Stimulated activated CD8-positive, alpha-beta memory T cell treated with anti-CD3 and anti-CD28 coated beads, Interleukin-15, amount 100 ng/mL, for 24 hours (primary cell): Measurements from ENCODE around the gene FRMD4A.
"Not testable (repeated sequence)": the region's sequence is repeated elsewhere in the genome, so short reads cannot be mapped to it uniquely, and the experiment has no call there.

Source experiments
- DNase-seq: peaks from one replicate; pipeline ENCODE4 v3.0.0-alpha.2; 2020; ENCODE audit warnings: low read depth

FRMD4A gene

GRCh38 chr10:14093730-14094484 lies 236.8 kb downstream of the FRMD4A start:
- DNase-seq = no peak

DNA sequence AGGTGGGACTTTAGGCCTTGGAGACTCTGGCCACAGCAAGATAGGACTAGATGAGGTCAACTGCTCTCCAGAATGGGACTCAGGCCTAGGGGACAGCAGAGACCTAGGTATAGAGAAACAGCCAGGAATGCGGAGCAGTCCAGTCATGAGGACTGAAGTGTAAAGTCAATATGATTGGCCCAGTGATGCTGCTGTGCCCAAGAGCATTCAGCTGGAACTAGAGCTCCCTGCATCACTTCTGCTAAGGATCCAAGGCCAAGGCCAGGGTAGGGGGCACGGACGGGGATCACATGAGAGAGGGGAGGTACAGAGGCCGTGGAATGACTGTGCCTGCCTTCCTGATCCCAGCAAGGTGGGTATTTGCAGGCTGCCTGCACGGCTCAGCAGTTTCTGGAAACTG lies 237.9 kb downstream of the FRMD4A start:
- no peak for DNase-seq

GRCh38 chr10:14089556-14090292 lies 241.0 kb downstream of the FRMD4A start:
- DNase-seq = no peak

- DNase-seq = no peak
Measured at GRCh38 chr10:14087566-14087965, 243.2 kb downstream of the FRMD4A start.

DNA sequence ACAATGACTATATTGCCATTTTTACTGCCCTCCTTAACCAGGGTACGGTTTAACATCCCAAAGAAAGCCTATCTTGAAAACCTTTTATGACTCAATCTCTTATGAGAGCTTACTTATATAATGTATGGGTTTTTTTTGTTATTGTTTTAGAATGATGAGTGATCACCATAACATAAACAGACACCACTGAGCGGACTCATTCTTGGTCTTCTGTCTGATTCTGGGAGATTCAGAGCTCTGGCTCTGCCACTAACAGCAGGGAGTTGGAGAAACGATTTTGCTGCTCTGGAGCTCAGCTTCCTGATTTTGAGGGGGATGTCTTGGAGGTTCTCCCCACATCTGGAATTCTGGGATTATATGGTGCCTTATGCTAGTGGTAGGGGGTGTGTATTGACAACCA lies 244.1 kb downstream of the FRMD4A start:
- DNase-seq = no peak

- DNase-seq = no peak
Measured at GRCh38 chr10:14084875-14085274, 245.8 kb downstream of the FRMD4A start.

GRCh38 chr10:14080795-14081194 lies 249.9 kb downstream of the FRMD4A start:
- DNase-seq = no peak

GRCh38 chr10:14077430-14077829 lies 253.3 kb downstream of the FRMD4A start:
- DNase-seq = no peak

- no peak for DNase-seq
Measured at GRCh38 chr10:14074062-14074884, 256.5 kb downstream of the FRMD4A start.

DNA sequence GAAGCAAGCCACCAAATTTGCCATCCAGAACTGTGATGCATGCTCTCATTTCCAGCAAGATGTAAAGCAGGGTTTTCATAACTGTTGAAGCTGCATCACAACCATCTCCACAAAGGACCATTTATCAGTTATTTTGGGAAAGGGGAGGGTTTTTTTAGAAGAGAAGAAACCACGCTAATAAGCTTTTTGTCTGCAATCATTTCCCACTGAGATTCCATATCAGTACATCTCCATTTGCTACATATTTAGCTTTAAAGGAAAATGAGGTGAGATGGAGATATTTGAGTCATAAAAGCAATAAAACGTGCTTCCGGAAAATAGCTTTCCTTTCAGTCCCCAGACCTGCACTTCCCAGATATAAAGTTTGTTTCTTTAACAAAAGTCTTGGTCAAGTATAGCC lies 258.2 kb downstream of the FRMD4A start:
- DNase-seq = no peak

- no peak for DNase-seq
Measured at GRCh38 chr10:14071956-14072355, 258.8 kb downstream of the FRMD4A start.

GRCh38 chr10:14068601-14069250 lies 262.0 kb downstream of the FRMD4A start:
- DNase-seq = no peak

DNA sequence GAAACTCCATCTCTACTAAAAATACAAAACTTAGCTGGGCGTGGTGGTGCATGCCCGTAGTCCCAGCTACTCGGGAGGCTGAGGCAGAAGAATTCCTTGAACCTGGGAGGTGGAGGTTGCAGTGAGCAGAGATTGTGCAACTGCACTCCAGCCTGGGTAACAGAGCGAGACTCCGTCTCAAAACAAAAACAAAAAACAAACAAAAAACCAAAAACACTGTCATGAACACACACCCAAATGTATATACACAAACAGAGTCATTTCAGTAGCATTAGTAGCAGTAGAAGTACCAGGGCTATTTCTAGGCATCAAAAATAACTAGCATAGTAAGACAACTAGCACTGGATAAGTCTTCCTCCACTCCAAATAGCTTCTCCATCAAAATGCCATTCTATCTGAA lies 263.1 kb downstream of the FRMD4A start:
- DNase-seq = not testable (repeated sequence)

DNA sequence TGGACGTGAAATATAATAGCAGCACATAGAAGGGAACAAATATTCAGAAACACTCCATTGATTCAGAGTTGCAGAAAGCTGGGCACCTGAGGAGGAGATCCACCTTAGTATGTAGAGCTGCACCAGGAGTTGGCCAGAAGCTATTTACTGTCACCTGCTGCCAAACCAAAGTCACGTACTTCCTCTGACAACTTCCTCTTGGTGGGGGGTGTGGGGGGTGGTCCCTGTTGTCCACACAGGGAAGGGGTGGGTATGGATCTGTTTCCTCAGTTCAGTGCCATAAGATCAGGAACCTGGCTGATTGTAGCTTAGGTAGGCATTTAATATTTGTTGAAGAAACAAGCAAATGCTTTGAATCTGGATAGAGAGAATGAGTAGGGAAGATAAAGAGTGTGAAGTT lies 264.6 kb downstream of the FRMD4A start:
- DNase-seq = no peak

- no peak for DNase-seq
Measured at GRCh38 chr10:14063531-14064285, 267.0 kb downstream of the FRMD4A start.

- DNase-seq = no peak
Measured at GRCh38 chr10:14062528-14063260, 268.0 kb downstream of the FRMD4A start.

DNA sequence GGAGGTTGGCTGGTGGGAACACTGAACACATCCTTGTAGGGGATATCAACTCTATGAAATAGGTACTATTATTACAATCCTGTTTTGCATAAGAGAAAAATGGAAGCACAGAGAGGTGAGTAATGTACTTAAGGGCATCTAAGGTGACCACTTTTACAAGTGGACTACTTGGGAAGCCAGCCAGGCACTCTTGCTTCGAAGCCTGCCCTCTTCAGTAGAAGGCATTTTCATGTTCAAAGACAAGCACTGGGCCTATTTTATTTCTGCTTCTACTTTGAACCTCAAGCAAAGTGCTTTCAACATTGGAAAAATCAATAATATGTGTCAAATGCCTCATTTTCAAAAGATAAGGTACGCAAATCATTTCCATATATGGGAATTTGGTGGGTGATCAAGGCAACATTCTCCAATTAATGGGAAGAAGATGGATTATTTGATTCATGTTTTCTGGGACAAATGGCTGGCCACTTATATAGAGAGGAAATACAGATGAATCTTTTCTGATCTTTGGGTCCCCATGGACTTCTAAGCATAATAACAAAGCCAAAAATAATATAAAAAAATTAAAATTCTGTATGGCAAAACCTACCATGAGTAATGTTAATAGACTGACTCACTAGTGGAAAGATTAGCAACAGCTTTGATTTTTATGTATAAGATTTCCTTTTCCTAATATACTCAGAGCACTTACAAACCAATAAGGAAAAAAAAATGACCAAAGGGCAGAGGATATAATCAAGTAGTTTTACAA lies 270.2 kb downstream of the FRMD4A start:
- DNase-seq = no peak

- no peak for DNase-seq
Measured at GRCh38 chr10:14056610-14057332, 274.0 kb downstream of the FRMD4A start.

DNA sequence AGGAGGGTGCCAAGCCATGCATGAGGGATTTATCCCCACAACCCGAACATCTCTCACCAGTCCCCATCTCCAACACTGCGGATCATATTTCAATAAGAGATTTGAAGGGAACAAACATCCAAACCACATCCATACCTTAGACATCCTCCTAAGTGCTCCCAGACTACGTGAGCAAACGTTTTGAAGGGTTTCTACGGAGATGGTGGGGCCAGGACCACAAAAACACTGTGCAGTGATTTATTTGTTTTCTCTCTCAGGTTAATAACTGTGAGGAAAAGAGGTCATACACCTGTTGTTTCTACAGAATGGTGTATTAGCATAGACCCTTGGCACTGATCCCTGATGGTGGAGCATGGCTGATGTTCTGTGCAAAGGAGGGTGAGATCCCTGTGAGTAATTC lies 277.8 kb downstream of the FRMD4A start:
- no peak for DNase-seq
